GM18508 (cell line): Measurements from ENCODE around the gene TACSTD2.
A peak's percentile ranks its signal among the peaks of the same experiment; 100 is the strongest.
"Not testable (repeated sequence)": the region's sequence is repeated elsewhere in the genome, so short reads cannot be mapped to it uniquely, and the experiment has no call there.

Experiments
- ATAC-seq: cut with Tn5 transposase; IDR thresholded peaks from one replicate; pipeline ENCODE4 v1.9.1; 2021; ENCODE audit warnings: moderate number of reproducible peaks; ENCODE audit not compliant: insufficient read depth, unreplicated experiment

TACSTD2 gene

DNA sequence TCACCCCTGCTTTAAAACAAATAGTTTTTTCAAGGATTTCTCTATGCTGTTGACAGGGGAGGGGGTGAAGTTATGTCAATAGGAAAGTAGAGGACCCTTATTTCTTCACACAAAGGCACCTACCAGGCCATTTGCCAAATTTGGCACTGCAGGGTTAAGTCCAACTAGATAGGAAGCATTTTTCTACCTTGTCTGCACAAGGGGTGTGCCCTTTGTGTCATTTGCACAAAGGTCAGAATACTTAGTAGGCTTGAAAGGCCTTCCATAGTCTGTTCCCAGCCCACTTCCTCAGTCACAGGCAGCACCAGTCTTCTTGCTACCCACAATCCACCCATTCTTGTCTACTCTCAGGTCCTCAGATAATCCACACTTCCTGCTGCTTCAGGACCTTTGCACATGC, 7.0 kb downstream of the TACSTD2 start:
- ATAC-seq, result no peak

DNA sequence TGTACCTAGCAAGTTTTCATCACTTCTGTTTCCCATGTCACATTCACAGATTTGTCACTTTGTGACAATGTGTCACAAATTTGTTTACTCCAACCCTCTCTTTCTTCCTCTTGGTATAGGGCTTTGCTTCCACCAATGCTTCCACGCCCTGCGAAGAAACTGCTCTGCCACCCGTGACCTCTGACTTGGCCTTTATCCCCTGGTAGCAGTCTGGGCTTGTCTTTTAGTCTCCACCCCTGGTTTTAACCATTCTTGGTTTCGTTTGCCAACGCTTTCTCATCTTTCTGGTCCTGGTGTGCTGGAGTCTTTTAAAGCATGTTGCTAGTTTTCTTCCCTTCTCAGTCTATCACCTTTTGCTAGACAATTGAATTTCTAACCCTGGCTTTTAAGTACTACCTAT, 8.1 kb downstream of the TACSTD2 start:
- no peak for ATAC-seq

DNA sequence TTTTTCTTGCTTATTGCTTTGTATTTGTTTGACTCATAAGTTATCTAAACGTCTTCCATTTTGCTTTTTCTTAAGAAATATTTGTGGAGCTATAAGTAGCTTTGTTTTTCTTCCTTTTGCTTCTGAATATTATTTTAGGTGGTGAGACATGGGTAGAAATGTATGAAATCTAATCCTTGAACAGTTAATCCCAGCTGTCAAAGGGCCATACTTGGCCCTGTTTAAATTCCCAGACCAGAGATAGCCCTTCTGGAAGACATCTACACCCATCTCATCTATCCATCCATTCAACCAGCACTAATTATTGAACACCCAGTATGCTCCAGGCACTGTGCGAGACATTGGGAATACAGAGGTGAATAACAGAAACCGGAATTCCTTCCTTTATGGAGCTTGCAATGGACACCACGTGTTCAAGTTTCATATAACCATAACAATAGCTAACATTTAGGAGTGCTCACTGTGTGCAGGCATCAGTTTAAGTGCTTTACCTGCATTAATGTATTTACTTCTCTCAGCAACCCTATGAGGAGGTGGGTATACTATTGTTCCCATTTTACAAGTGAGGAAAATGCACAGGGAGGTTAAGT, 8.7 kb downstream of the TACSTD2 start:
- no peak for ATAC-seq

DNA sequence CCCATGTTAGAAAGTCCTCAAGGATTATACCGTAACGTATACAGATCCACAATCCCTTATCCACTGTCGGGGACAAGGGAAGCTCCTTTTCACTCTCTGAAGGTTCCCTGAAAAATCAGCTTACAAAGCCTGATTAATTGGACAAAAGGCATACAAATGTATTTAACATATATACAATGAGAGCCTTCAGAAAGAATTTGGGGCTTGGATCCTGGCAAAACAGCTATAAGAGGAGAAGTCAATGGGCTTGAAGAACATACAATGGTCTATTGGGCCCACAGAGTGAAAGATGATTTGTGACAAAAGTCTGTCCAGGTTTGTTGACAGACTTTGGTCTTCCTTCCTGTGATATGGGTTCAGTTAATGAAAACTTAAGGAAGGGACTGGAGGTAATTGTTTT, 10.7 kb downstream of the TACSTD2 start:
- ATAC-seq, result no peak

DNA sequence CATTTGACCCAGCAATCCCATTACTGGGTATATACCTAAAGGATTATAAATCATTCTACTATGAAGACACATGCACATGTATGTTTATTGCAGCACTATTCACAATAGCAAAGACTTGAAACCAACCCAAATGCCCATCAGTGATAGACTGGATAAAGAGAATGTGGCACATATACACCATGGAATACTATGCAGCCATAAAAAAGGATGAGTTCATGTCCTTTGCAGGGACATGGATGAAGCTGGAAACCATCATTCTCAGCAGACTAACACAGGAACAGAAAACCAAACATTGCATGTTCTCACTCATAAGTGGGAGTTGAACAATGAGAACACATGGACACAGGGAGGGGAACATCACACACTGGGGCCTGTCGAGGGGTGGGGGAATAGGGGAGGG, 13.3 kb downstream of the TACSTD2 start:
- ATAC-seq, result not testable (repeated sequence)

DNA sequence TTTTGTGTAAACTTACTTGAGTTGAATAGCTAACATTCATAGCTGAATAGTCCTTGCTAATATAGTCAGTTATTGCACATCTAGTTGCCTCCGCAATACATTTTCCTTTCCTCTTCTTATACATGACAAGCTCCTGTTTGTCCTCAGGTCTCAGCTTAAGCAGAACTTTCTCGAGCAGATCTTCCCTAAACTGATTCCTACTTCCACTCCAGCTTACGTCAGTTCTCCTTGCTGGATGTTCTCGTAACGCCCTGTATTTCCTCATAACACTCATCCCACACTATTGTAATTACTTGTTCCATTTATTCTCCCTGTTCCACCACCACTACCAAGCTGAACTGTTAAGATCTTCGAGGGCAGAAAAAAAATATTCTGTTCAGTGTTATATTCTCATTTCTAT, 15.4 kb downstream of the TACSTD2 start:
- no peak for ATAC-seq

DNA sequence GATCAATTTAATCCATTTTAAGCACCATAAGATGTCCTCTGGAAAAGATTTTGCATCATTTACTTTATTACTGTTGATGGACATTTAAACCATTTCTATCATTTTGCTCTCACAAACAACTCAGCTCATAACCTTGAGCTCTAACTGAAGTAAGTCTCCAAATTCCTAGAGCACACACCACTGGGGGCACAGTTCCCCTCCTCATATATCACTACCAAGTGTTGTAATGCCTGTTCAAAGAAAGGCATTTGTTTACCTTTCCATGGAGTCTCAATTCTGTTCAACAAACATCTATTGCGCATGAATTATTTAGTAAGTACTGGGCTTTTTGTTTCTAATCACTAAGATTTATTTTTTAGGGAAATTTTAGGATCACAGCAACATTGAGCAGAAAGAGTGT, 21.7 kb downstream of the TACSTD2 start:
- no peak for ATAC-seq

DNA sequence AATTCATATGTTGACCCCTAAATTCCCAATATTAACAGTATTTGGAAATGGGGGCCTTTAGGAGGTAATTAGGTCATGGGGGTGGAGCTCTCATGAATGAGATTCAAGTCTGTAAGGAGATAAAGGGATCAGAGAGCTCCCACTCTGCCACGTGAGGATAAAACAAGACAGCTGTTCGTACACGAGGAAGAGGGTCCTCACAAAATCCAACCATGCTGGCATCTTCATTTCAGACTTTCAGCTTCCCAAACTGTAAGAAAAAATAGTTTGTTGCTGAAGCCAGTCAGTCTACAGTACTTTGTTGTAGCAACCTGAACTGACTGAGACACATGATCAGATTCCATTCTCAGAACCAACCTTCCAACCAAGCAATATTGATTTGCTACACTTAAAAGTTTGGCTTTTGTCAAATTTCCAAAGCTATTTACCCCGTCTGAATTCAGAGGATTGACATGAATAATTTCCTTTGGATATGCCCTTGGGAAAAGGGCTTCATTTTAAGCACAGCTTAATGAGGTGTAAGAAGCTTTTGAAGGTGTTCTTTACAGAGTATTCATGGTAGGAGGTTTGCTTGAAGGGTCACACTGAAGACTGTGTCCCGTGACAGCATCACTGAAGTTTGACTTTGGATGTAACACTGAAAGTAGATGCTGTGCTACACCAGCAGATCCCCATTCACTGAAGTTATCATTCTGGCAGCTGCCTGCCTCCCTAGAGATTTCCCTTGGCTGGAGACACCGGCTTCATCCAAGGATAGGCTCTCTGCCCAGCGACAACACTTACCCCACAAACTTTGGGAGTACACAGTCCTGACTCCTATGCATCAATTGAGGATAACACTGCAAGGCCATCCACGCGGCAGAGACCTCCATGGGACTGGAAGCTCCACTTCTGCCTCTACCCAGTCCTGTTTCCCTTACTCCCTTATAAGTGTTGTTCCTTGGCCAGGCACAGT, 25.6 kb downstream of the TACSTD2 start:
- ATAC-seq, result no peak

DNA sequence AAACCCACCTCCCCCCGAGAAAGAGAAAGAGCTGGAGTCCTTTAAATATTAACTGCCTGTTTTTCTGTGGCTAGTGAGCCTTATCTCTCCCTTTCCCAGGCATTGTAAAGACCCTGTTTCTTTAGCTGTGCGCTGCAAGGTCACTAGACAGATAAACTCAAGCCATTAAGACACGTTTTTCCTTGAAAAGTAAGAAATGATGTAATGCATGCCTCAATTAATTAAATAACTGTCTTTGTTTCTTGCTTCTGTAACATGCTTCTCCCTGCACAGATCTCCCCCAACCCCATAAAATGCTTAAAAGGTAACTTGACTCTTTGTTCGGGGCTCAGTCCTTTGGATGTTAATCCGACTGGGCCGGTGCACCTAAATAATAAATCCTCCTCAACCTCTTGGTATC, 27.8 kb downstream of the TACSTD2 start:
- ATAC-seq, result not testable (repeated sequence)

DNA sequence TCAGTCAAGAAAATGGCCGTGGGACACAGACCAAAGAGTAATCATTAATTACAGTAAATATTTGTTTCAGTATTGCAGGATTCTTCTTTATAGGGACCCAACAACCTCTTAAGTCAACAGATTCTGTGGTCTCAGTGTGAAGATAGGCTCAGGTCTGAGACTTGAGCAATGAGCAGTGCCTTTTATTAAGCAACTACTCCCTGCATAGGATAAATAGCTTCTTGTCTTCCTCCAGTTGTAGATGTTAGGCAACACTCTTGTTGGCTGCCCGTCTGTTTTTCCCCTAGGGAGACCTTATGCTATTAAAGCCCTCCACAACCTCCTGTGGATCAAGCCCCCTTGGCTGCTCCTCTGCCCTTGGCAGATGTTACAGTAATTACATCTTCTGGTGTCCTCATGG, 28.7 kb downstream of the TACSTD2 start:
- ATAC-seq, result no peak

DNA sequence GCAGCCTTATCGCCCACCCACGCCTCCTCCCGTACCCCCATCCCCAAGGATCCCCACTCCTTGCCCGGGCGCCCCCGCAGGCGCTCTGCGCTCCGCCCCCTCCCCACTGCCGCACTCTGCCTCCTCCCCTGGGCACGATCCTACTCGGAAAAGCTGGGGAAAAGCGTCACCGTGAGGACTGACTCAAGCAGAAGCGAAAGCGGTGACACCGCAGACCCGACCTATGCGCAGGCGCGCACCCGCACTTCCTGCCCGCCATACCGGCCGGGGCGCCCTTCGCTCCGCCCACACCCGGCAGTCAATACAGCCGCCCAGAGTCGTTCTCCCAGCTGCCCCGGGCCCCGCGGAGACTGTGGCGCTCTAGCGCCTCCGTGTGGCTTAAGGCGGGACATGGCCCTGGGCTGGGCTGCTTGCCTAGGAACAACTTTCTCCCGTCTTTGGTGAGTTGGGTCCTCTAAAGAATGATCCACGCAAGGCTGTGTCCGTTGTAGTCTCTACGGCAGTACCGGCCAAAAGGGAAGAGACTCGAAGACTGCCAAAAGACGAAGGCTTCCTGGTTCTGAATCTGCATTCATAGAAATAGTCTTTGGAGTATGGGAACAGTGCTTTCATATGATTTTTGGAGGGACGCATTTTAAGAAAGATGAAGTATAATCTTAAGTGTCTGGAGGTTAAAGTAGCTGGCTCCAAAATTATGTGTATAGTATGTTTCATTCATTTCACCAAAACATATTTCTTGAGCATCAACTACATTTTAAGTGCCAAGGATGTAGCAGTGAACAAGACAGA, 30.3 kb downstream of the TACSTD2 start, which contains the start of gene OMA1:
TSS of gene OMA1 (minus strand) at position 207 of the 789 bp plus-strand sequence. CDS start 7,432 bp downstream, outside the sequence.
- peak; percentile 76 for ATAC-seq

DNA sequence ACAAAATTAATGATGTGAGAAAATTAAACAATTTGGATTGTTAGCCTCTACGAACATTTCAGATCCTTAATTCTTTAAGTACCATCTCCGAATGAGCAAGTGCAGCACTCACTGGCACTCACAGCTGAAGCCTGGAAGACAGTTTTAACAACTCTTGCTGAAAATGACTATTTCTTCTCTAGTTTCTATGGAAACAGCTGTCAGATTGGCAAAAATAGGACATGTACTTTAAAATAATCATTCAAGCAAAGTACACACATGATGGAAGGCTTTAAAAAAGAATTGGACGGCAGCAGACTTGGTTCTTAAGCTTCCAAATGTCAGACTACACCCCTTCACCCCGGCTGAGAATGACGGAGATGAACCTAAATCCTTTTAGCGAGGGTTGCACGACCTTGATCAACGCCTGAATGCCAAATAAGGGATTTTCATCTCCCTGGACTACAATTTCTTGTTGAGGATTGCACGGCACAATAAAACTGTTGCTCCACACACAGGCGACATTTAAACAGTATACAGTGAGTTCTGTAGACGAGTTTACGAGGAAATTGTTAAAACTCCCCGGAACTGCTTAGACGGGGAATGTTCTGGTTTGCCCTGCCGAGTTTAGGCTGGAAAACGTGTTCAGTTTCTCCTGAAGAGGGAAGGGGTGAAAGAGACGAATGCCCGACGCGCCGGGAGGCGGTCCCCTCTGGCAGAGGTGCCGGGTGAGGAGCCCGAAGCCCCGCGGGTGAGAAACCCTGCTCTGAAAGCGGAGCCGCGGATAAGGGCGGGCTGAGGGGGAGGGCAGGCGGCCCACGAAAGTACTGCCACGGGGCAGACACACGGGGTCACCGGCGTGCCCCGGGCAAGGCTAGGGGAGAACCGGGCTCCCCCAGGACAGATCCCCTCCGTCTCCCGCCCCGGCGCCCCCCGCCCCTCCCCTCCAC, 31.2 kb downstream of the TACSTD2 start:
- no peak for ATAC-seq

DNA sequence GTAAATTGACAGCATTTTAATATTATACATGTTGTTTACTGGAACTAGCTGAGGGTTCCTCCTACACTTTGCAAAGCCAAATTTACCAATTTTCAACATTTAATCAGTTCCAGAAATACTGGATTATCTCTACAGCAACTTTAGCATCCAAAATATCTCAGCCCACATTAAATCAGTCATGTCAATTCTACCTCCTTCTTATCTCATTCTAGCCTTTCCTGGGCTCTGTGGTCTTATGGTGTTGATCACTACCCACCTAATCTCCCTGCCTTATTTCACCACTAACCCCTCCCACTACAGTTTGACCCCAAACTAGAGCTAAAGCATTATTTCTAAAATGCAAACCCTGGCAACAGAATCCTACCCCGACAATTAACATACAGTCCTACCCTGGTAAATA, 33.8 kb downstream of the TACSTD2 start:
- no peak for ATAC-seq

DNA sequence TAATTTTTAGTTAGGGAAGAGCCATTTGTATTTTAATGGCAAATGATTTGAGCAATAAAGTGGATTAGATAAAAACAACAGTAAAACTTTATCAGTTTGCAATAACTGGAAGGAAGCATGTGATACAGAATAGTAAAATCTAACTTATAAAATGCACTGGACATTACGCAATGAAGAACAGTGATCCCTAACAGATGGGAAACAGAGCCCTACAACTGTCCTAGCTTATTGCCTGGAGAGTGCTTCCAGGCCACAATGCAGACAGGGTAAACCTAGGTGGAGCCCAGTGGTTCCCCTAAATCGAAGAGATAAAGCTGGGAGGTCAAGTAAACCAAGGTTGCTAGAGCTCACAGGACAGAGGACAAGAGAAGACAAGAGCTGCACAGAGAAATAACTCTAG, 37.5 kb downstream of the TACSTD2 start:
- ATAC-seq, result no peak

DNA sequence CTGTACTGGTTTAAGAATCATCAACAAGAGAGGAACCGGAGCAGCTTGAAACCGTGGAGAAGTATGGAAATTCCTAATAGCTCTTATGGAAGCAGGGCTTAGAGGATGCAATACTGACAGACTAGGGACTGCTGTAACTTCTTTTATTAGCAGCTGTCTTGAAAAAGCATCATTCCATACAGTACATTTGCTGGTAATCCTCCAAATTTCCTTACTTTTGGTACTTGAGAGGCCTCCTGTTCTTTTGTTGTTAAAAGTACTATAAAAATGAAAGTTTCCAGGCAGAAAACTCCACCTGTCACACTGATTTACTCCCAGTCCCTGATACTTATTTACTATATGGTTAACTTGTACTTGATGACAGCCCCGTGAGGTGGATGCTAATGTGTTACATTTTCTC, 38.2 kb downstream of the TACSTD2 start:
- ATAC-seq, result no peak

DNA sequence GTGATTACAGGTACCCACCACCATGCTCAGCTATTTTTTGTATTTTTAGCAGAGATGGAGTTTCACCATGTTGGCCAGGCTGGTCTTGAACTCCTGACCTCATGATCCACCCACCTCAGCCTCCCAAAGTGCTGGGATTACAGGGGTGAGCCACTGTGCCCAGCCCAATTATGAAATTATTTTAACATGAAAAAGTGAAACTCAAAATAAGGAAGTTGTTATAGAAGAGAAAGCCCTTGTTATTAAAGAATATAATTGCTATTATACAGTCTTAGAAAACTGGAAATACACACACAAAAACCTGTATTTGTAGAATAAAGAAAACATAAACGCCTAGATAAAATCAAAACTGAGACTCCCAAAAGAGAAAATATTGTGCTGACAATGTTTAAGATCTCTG, 45.2 kb downstream of the TACSTD2 start:
- not testable (repeated sequence) for ATAC-seq

DNA sequence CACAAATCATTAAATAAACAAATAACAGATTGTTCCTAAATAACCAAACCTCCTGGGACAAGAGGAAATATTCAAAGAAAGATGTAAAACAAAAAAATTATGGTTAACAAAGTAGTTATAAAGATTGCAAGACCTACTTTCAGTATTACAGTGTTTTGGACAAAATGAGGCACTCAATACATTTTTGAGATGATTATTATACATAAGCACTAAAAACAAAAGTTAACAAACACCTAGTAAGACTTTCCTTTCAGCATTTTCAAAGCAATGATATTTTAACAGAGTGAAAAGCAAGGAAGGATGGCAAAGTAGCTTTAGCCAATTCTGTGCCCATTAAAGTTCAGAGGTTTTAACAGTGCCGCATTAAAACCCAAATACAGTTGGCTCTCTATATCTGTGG, 47.8 kb downstream of the TACSTD2 start:
- no peak for ATAC-seq

DNA sequence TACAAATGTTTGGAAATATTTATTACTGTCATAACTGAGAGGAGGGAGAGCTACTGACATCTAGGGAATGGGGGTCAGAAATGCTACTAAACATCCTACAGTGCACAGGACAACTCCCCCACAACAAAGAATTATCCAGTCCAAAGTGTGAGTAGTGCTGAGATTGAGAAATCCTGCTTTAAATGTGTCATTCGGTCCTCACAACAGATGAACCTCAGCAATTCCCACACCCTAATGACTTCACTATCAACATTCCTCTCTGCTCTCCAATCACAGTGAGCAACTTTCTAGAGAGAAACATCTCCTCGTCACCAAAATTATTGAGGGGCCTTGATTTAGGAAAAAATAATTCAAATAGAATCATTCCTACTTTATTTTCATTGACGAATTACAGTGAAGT, 48.5 kb downstream of the TACSTD2 start:
- no peak for ATAC-seq
